Omental fat pad (tissue), 4 donors: ENCODE results near the gene SYT9. TPM values are rescaled to one million over a fixed set of nuclear protein-coding genes. Genes with fewer than 3 reads are reported as not detected.

ENCODE experiments used
- ATAC-seq: fragments of 150-250 bp; one replicate; pipeline ENCODE4 v1.9.1; 2016; ENCODE audit warnings: mild to moderate bottlenecking, moderate library complexity; ENCODE audit not compliant: low FRiP score
- DNase-seq: peaks from one replicate; pipeline ENCODE4 v3.0.0-alpha.2; 2019; ENCODE audit warnings: low spot score
- CTCF ChIP-seq, 3 donors: fragments of 450-650 bp; IDR thresholded peaks; one replicate each; pipeline ENCODE4 v1.5.1; 2016 to 2017; ENCODE audit warnings: antibody characterized with exemption in 3 of 3, mild to moderate bottlenecking in 3 of 3, moderate library complexity in 2 of 3
- total RNA-seq, 4 donors: library from RNA; depleted of rRNA; stranded (reverse); fragments of >200 nt; gene quantifications; one replicate each; pipeline ENCODE4 v1.1.0, GENCODE V29; 2016

Gene SYT9
- total RNA-seq, 4 donors from 2014 or later, result 0.13 to 0.46 TPM; not detected in 2

DNA sequence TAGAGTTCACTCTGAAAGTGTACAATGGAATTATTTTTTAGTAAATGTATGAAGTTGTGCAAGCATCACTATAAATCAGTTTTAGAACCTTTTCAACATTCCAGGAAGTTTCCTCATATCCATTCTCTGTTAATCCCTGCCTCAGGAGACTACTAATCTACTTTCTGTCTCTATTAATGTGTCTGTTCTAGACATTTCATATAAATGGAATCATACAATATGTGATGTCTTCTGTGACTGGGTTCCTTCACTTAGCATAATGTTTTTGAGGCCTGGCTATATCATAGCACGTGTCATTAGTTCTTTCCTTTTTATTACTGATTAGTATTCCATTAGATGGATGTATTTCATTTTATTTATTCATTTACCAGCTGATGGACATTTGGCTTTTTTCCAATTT is 17.1 kb downstream of the SYT9 start:
- DNase-seq, result no peak
- no peak for ATAC-seq
- no peak for TF ChIP-seq CTCF (IDR thresholded peaks at IDR 0.05)

- no peak for ATAC-seq
- no peak for TF ChIP-seq CTCF (IDR thresholded peaks at IDR 0.05)
- no peak for DNase-seq
Observed at GRCh38 chr11:7270233-7270865, 18.6 kb downstream of the SYT9 start.

DNA sequence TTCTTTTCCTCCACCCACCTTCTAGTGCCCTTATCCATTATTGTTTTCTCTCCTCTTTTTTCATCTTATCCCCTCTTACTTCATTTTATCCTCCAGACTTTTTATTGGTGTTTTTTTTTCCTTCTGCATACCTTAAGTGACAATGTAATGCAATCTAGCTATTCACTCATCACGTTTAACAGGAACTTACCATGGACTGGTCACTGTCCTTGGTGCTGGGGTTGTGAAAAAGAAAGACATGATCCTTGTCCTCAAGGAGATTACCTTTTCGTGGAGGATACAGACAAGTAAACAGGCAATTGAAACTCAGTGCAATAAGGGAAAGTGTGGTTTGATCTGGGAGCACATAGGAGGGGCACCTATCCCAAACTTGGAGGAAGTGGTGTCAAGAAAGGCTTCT is 20.7 kb downstream of the SYT9 start:
- ATAC-seq, result no peak
- no peak for DNase-seq
- TF ChIP-seq CTCF (IDR thresholded peaks at IDR 0.05), result no peak

GRCh38 chr11:7275133-7275532 is 23.4 kb downstream of the SYT9 start:
- DNase-seq (no peak), ATAC-seq (no peak)
- TF ChIP-seq CTCF (IDR thresholded peaks at IDR 0.05), result no peak

DNA sequence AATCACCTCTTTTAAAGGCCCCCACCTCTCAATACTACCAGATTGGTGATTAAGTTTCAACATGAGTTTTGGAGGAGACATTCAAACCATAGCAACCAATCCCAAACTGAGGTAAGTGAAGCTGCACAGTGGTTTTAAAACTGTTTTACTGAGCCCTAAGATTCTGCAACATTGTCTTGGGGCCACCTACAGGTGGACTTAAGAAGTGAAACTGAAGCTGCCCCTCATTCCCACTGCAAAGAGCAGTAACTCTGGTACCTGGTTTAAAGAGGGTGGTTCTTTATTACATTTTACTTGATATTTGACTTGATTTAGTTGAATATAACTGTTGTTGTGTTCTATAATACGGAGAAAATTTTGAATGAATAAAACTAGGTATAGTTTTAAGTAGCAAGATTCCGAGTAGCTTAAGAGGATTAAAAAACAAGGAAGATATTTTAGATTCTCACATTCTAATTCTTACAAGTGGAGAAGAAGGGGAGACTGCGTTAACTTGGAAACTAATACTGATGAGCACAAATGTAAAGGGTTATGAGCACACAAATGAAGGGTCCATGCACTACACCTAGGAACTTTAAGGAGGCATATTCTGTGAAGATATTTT is 26.7 kb downstream of the SYT9 start:
- no peak for DNase-seq
- TF ChIP-seq CTCF (IDR thresholded peaks at IDR 0.05), result no peak
- ATAC-seq, result no peak

GRCh38 chr11:7279676-7280075 is 28.0 kb downstream of the SYT9 start:
- DNase-seq, result no peak
- ATAC-seq, result no peak
- no peak for TF ChIP-seq CTCF (IDR thresholded peaks at IDR 0.05)

DNA sequence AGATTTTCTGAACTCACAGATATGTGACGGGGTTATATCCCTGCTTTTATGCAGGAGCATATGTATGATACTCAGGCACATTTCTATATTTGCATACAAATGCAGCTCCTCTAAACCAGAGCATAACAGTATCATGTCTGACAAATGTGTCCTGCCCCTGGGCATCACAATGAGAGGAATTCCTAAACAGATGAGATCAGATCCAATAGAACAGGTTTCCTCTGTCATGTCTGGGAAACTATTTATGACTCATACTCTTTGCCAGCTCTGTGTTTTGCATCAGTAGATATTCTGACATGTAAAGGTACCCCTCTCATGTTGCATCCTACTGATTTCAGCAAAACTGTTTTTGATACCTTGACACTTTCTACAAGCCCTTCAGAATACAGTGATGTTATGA is 29.4 kb downstream of the SYT9 start:
- ATAC-seq, result no peak

More for the DNA sequence above, 29.4 kb downstream of the SYT9 start:
- no peak for TF ChIP-seq CTCF (IDR thresholded peaks at IDR 0.05)
- no peak for DNase-seq
